ENCODE results near the gene GLYATL1B. TPM values are rescaled to one million over a fixed set of nuclear protein-coding genes. Genes with fewer than 3 reads are reported as not detected.
"Not testable (repeated sequence)": the region's sequence is repeated elsewhere in the genome, so short reads cannot be mapped to it uniquely, and the experiment has no call there.

The GLYATL1B gene, protein sequence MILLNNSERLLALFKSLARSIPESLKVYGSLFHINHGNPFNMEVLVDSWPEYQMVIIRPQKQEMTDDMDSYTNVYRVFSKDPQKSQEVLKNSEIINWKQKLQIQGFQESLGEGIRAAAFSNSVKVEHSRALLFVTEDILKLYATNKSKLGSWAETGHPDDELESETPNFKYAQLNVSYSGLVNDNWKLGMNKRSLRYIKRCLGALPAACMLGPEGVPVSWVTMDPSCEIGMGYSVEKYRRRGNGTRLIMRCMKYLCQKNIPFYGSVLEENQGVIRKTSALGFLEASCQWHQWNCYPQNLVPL
- total RNA-seq, result not detected

GRCh38 chr11:59086007-59086406 lies at the start of gene GLYATL1B:
GLYATL1B (plus strand) TSS chr11:59086307; CDS start chr11:59086307, 0 bp downstream.
- H3K4me1 ChIP-seq (ENCODE audit: control insufficient read depth in 1 of 2, low read depth in 2 of 2); H3K4me3 ChIP-seq; H3K27ac ChIP-seq; H3K36me3 ChIP-seq; H3K9me3 ChIP-seq; H3K27me3 ChIP-seq (replicated peaks; ENCODE audit: insufficient read depth); DNase-seq (ENCODE audit: low spot score); ATAC-seq (ENCODE audit: insufficient number of reproducible peaks, low FRiP score, low read depth): not testable (repeated sequence)

- H3K4me3 ChIP-seq; ATAC-seq (ENCODE audit: insufficient number of reproducible peaks, low FRiP score, low read depth); H3K27me3 ChIP-seq (replicated peaks; ENCODE audit: insufficient read depth); DNase-seq (ENCODE audit: low spot score); H3K9me3 ChIP-seq; H3K27ac ChIP-seq; H3K4me1 ChIP-seq (ENCODE audit: control insufficient read depth in 1 of 2, low read depth in 2 of 2); H3K36me3 ChIP-seq: not testable (repeated sequence)
Measured at GRCh38 chr11:59036542-59036941, 49.6 kb upstream of the GLYATL1B start.

GRCh38 chr11:59037434-59037833 lies 48.7 kb upstream of the GLYATL1B start:
- H3K27ac ChIP-seq; ATAC-seq (ENCODE audit: insufficient number of reproducible peaks, low FRiP score, low read depth); H3K27me3 ChIP-seq (replicated peaks; ENCODE audit: insufficient read depth): not testable (repeated sequence)

GRCh38 chr11:59040607-59041006 lies 45.5 kb upstream of the GLYATL1B start:
- DNase-seq (ENCODE audit: low spot score), result no peak
- TF ChIP-seq, protein P1, sequence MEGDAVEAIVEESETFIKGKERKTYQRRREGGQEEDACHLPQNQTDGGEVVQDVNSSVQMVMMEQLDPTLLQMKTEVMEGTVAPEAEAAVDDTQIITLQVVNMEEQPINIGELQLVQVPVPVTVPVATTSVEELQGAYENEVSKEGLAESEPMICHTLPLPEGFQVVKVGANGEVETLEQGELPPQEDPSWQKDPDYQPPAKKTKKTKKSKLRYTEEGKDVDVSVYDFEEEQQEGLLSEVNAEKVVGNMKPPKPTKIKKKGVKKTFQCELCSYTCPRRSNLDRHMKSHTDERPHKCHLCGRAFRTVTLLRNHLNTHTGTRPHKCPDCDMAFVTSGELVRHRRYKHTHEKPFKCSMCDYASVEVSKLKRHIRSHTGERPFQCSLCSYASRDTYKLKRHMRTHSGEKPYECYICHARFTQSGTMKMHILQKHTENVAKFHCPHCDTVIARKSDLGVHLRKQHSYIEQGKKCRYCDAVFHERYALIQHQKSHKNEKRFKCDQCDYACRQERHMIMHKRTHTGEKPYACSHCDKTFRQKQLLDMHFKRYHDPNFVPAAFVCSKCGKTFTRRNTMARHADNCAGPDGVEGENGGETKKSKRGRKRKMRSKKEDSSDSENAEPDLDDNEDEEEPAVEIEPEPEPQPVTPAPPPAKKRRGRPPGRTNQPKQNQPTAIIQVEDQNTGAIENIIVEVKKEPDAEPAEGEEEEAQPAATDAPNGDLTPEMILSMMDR (IDR thresholded peaks at IDR 0.05), result no peak
- Histone ChIP-seq H3K27me3 (replicated peaks; ENCODE audit: insufficient read depth) (no peaks in the 10 kb centered on the region), H3K4me3 (no peak overlapping the region), H3K4me1 (ENCODE audit: control insufficient read depth in 1 of 2, low read depth in 2 of 2) (no peaks in the 10 kb centered on the region), H3K27ac (no peak overlapping the region), H3K36me3 (no peaks in the 10 kb centered on the region), H3K9me3 (no peaks in the 10 kb centered on the region)
- ATAC-seq (ENCODE audit: insufficient number of reproducible peaks, low FRiP score, low read depth), result no peak

More at GRCh38 chr11:59037434-59037833, 48.7 kb upstream of the GLYATL1B start:
- H3K9me3 ChIP-seq; DNase-seq (ENCODE audit: low spot score); H3K4me3 ChIP-seq; H3K36me3 ChIP-seq; H3K4me1 ChIP-seq (ENCODE audit: control insufficient read depth in 1 of 2, low read depth in 2 of 2): not testable (repeated sequence)

- ATAC-seq (ENCODE audit: insufficient number of reproducible peaks, low FRiP score, low read depth); H3K27ac ChIP-seq; H3K4me3 ChIP-seq; DNase-seq (ENCODE audit: low spot score); H3K9me3 ChIP-seq; H3K27me3 ChIP-seq (replicated peaks; ENCODE audit: insufficient read depth); H3K36me3 ChIP-seq; H3K4me1 ChIP-seq (ENCODE audit: control insufficient read depth in 1 of 2, low read depth in 2 of 2): not testable (repeated sequence)
Measured at GRCh38 chr11:59051383-59051782, 34.7 kb upstream of the GLYATL1B start.

DNA sequence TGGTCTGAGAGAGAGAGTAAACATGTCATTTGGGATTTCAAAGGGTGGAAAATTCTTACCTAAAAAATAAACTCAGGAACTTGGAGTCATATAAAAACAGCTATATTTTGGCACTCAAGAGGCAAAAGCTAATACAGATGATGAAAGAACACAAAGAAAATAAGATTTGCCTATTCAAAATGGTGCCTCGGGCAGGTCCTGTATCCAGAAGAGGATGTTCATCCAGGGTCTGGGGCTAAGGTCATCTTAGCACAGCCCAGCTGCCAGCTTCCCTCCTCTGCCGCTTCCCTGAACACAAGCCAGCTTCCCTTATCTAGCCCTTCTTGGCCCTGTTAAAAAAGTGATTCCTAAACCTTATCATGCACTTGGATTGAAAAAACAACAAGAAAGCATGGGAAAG lies 33.8 kb upstream of the GLYATL1B start:
- not testable (repeated sequence) for DNase-seq (ENCODE audit: low spot score); H3K4me1 ChIP-seq (ENCODE audit: control insufficient read depth in 1 of 2, low read depth in 2 of 2); H3K4me3 ChIP-seq; H3K9me3 ChIP-seq; ATAC-seq (ENCODE audit: insufficient number of reproducible peaks, low FRiP score, low read depth); H3K27me3 ChIP-seq (replicated peaks; ENCODE audit: insufficient read depth); H3K36me3 ChIP-seq; H3K27ac ChIP-seq

GRCh38 chr11:59053387-59053786 lies 32.7 kb upstream of the GLYATL1B start:
- Histone ChIP-seq H3K27ac (no peak overlapping the region), H3K9me3 (no peaks in the 10 kb centered on the region), H3K36me3 (no peaks in the 10 kb centered on the region), H3K4me1 (ENCODE audit: control insufficient read depth in 1 of 2, low read depth in 2 of 2) (peaks cover 0 to 4% of the 10 kb centered on the region in 2 donors), H3K27me3 (replicated peaks; ENCODE audit: insufficient read depth) (no peaks in the 10 kb centered on the region), H3K4me3 (no peak overlapping the region)
- TF ChIP-seq, protein P1 (IDR thresholded peaks at IDR 0.05), result peak; percentile 58
- ATAC-seq (ENCODE audit: insufficient number of reproducible peaks, low FRiP score, low read depth) (no peak), DNase-seq (ENCODE audit: low spot score) (no peak)

Measured in thoracic aorta (tissue), 2 donors.